ENCODE data around the gene CFAP97D1.

- TF ChIP-seq POLR2A (IDR thresholded peaks at IDR 0.05) (no peak), CTCF (IDR thresholded peaks at IDR 0.05) (no peak)
These were observed 46.0 kb downstream of the CFAP97D1 start for GRCh38 chr17:43826206-43826605.
